Stimulated activated naive CD8-positive, alpha-beta T cell treated with anti-CD3 and anti-CD28 coated beads, Interleukin-15, amount 100 ng/mL, for 72 hours (primary cell): Measurements from ENCODE around the gene LIPA.
"Not testable (repeated sequence)": the region's sequence is repeated elsewhere in the genome, so short reads cannot be mapped to it uniquely, and the experiment has no call there.

Experiments used
- ATAC-seq: fragments of 150-1000 bp; cut with Tn5 transposase; 2 replicates; pipeline ENCODE4 v1.10.0; 2021; ENCODE audit warnings: mild to moderate bottlenecking, moderate library complexity
- DNase-seq, 2 donors: peaks; one replicate each; pipeline ENCODE4 v3.0.0; 2021 to 2022
- H3K27ac Mint-ChIP-seq, 2 donors: one replicate each; pipeline ENCODE4 v1.8.0; 2022; ENCODE audit warnings: mild to moderate bottlenecking in 2 of 2, mixed read lengths in 2 of 2, moderate library complexity in 2 of 2
- H3K27me3 Mint-ChIP-seq: one replicate; pipeline ENCODE4 v1.8.0; 2022; ENCODE audit warnings: mixed read lengths
- H3K4me1 Mint-ChIP-seq: one replicate; pipeline ENCODE4 v1.8.0; 2022; ENCODE audit warnings: mild to moderate bottlenecking, mixed read lengths
- H3K4me3 Mint-ChIP-seq, 2 donors: one replicate each; pipeline ENCODE4 v1.8.0; 2022; ENCODE audit warnings: mild to moderate bottlenecking in 2 of 2, mixed read lengths in 2 of 2, moderate library complexity in 1 of 2
- H3K9me3 Mint-ChIP-seq, 2 donors: one replicate each; pipeline ENCODE4 v1.8.0; 2022; ENCODE audit warnings: mixed read lengths in 2 of 2

The LIPA gene

DNA sequence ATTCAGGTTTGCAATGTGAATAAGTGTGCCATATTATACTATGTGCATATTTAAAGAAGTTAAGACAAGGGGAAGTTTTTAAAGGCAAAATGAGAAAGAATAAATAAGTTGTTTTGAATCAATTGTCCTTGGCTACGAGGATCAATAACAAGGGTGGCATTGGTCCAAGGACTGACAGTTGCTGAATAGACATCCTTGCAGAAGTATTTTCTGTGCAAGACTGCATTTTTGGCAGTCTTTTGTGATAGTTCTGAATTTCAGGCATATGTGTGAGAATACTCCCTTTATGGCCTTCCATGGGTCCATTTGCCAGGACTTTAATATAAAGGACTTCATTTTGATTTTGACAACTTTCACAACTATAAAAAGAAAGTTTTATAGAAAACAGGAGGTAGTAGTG, 5.4 kb upstream of the LIPA start:
- peaks cover 31% of the 10 kb centered on the region for H3K4me1 Mint-ChIP-seq
- no peak overlapping the region for H3K4me3 Mint-ChIP-seq
- no peak overlapping the region for H3K27ac Mint-ChIP-seq

DNA sequence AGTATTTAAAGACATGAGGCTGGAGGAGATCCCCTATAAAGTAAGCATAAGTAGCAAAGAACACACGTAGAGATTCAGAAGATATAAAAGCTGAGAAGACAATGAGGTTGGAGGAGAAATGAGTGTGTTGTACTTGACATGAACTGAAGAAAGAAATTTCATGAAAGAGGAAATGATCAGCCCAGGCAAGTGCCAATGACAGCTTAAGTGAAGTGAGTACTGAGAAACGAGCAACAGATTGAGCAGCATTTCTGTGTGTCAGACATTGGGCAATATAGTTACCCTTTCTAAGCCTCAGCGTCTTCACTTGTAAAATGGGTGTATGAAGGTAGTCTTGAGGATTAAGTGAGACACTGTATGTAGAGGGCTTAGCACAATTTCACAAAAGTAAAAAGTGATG, 4.8 kb upstream of the LIPA start:
- Mint-ChIP-seq H3K27ac (no peak overlapping the region), H3K27me3 (peaks cover 17% of the 10 kb centered on the region), H3K4me1 (peaks cover 31% of the 10 kb centered on the region), H3K9me3 (peaks cover 17 to 30% of the 10 kb centered on the region in 2 donors), H3K4me3 (no peak overlapping the region)
- ATAC-seq: no peak
- no peak for DNase-seq

More for the DNA sequence above, 5.4 kb upstream of the LIPA start:
- Mint-ChIP-seq H3K27me3 (peaks cover 22% of the 10 kb centered on the region), H3K9me3 (peaks cover 17 to 30% of the 10 kb centered on the region in 2 donors)
- DNase-seq (no peak), ATAC-seq (no peak)

- no peak overlapping the region for H3K27ac Mint-ChIP-seq
- no peak for ATAC-seq
These were observed 4.2 kb upstream of the LIPA start for GRCh38 chr10:89255793-89256192.

DNA sequence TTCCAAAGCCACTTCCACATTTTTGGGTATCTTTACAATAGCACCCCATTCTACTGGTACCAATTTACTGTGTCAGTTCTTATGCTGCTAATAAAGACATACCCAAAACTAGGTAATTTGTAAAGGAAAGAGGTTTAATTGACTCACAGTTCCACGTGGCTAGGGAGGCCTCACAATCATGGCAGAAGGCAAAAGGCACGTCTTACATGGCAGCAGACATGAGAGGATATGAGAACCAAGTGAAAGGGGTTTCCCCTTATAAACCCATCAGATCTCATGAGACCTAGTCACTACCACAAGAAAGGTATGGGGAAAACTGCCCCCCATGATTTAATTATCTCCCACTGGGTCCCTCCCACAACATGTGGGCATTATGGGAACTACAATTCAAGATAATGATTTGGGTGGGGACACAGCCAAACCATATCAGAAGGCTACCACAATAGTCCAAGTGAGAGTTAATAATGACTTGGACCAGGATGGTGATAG, 3.6 kb upstream of the LIPA start:
- DNase-seq, ATAC-seq, H3K27ac Mint-ChIP-seq, H3K4me3 Mint-ChIP-seq: not testable (repeated sequence)
- peaks cover 17% of the 10 kb centered on the region for H3K27me3 Mint-ChIP-seq
- peaks cover 17 to 30% of the 10 kb centered on the region in 2 donors for H3K9me3 Mint-ChIP-seq
- H3K4me1 Mint-ChIP-seq: peaks cover 34% of the 10 kb centered on the region

More at GRCh38 chr10:89255793-89256192, 4.2 kb upstream of the LIPA start:
- H3K9me3 Mint-ChIP-seq: peaks cover 17 to 30% of the 10 kb centered on the region in 2 donors
- H3K4me1 Mint-ChIP-seq: peaks cover 34% of the 10 kb centered on the region
- H3K4me3 Mint-ChIP-seq: no peak overlapping the region
- H3K27me3 Mint-ChIP-seq: peaks cover 17% of the 10 kb centered on the region
- DNase-seq: no peak

GRCh38 chr10:89252225-89252585, 630 bp upstream of the LIPA start:
- peak overlapping the region in 1 of 2 donors; percentile 86 for H3K4me3 Mint-ChIP-seq
- peaks cover 17 to 30% of the 10 kb centered on the region in 2 donors for H3K9me3 Mint-ChIP-seq
- ATAC-seq (no peak), DNase-seq (no peak)
- peaks cover 49% of the 10 kb centered on the region for H3K4me1 Mint-ChIP-seq
- H3K27ac Mint-ChIP-seq: peak overlapping the region; percentile 22 to 82
- H3K27me3 Mint-ChIP-seq: peaks cover 11% of the 10 kb centered on the region

- Mint-ChIP-seq H3K9me3 (peaks cover 17 to 29% of the 10 kb centered on the region in 2 donors), H3K4me1 (peaks cover 49% of the 10 kb centered on the region), H3K27ac (peak overlapping the region; percentile 65 to 74), H3K4me3 (peak overlapping the region; percentile 86 to 92), H3K27me3 (no peaks in the 10 kb centered on the region)
- ATAC-seq (no peak), DNase-seq (no peak)
These were observed 638 bp downstream of the LIPA start for GRCh38 chr10:89250865-89251408.

DNA sequence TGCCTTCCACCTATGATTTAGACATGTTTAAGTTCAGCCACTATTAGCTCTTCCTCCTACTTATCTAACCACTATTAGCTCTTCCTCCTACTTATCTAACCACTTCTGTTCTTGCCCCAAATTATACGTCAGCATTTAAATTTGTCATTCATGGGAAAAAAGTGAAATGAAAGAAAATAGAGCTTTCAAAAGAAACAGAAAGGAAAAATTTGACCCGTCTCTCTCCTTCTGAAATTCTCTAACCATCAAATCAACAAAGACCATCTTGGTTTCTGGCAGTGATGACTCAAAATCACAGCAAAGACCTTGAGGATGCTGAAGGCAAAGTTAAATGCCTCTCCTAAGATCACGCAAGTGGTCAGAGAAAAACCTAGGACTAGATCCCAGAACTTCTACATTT, 2.6 kb downstream of the LIPA start:
- Mint-ChIP-seq H3K27ac (no peak overlapping the region), H3K4me3 (peak overlapping the region; percentile 20 to 38), H3K27me3 (no peaks in the 10 kb centered on the region), H3K4me1 (peaks cover 36% of the 10 kb centered on the region), H3K9me3 (peaks cover 6 to 10% of the 10 kb centered on the region in 2 donors)
- ATAC-seq: no peak
- DNase-seq: no peak

GRCh38 chr10:89247623-89248022, 4.0 kb downstream of the LIPA start:
- ATAC-seq, H3K4me3 Mint-ChIP-seq, DNase-seq, H3K27me3 Mint-ChIP-seq, H3K27ac Mint-ChIP-seq, H3K9me3 Mint-ChIP-seq: not testable (repeated sequence)
- peaks cover 39% of the 10 kb centered on the region for H3K4me1 Mint-ChIP-seq

DNA sequence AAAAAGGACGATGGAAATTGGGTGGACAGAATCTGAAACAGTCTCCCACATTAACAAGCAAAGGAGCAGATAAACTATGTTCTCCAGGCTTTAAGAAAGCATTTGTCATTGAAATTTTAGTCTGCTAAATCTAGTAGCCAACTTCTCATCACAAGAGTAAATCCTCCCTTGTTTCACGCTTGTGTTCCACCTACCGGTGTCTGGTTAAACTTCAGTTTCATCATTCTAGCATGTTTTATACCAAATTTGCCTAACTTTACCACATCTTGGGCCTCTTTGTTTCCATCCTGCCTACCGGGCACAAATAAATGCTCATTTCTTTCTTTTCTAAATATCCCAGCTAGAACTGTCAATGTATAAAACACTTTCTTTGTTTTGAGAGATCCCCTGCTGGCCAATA, 5.8 kb downstream of the LIPA start:
- Mint-ChIP-seq H3K4me1 (peaks cover 30% of the 10 kb centered on the region), H3K27ac (no peak overlapping the region), H3K27me3 (no peaks in the 10 kb centered on the region), H3K9me3 (no peaks in the 10 kb centered on the region), H3K4me3 (no peak overlapping the region)
- ATAC-seq: no peak
- no peak for DNase-seq

- no peaks in the 10 kb centered on the region for H3K27me3 Mint-ChIP-seq
- H3K9me3 Mint-ChIP-seq: no peaks in the 10 kb centered on the region
- peaks cover 6% of the 10 kb centered on the region for H3K4me1 Mint-ChIP-seq
- no peak for DNase-seq
- no peak for ATAC-seq
- H3K27ac Mint-ChIP-seq: no peak overlapping the region
- H3K4me3 Mint-ChIP-seq: no peak overlapping the region
These were observed 8.6 kb downstream of the LIPA start for GRCh38 chr10:89242840-89243568.

- Mint-ChIP-seq H3K27ac (no peak overlapping the region), H3K4me1 (peaks cover 6% of the 10 kb centered on the region), H3K4me3 (no peak overlapping the region), H3K27me3 (no peaks in the 10 kb centered on the region), H3K9me3 (no peaks in the 10 kb centered on the region)
- ATAC-seq (no peak), DNase-seq (no peak)
These were observed 9.3 kb downstream of the LIPA start for GRCh38 chr10:89242345-89242684.

GRCh38 chr10:89241486-89242344, 9.9 kb downstream of the LIPA start:
- peaks cover 6% of the 10 kb centered on the region for H3K4me1 Mint-ChIP-seq
- no peak overlapping the region for H3K27ac Mint-ChIP-seq
- DNase-seq: no peak
- H3K4me3 Mint-ChIP-seq: no peak overlapping the region
- H3K27me3 Mint-ChIP-seq: no peaks in the 10 kb centered on the region
- no peak for ATAC-seq
- H3K9me3 Mint-ChIP-seq: no peaks in the 10 kb centered on the region

DNA sequence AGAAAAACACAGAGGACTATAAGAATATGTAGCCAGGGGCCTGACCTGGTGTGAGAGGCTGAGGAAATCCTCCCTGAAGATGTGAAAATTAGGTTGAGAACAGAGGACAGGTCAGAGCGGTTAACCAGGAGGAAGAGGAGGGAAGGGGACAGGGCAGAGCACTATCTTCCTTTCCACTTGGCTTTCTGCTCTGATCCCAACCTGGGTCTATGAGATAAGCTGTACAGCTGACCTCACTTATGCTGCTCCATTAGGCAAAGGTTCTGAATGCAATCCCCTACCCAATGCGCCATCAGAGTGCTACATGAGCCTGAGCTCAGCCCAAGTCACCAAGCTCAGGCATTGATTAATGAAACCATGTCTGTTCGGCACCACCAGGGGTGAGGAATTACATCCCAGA, 10.5 kb downstream of the LIPA start:
- no peaks in the 10 kb centered on the region for H3K27me3 Mint-ChIP-seq
- peaks cover 6% of the 10 kb centered on the region for H3K4me1 Mint-ChIP-seq
- ATAC-seq (no peak), DNase-seq (no peak)
- no peak overlapping the region for H3K27ac Mint-ChIP-seq
- no peak overlapping the region for H3K4me3 Mint-ChIP-seq
- H3K9me3 Mint-ChIP-seq: no peaks in the 10 kb centered on the region

GRCh38 chr10:89240519-89240918, 11.1 kb downstream of the LIPA start:
- no peaks in the 10 kb centered on the region for H3K9me3 Mint-ChIP-seq
- H3K4me3 Mint-ChIP-seq: no peak overlapping the region
- DNase-seq (no peak), ATAC-seq (no peak)
- H3K27ac Mint-ChIP-seq: no peak overlapping the region
- peaks cover 6% of the 10 kb centered on the region for H3K4me1 Mint-ChIP-seq
- no peaks in the 10 kb centered on the region for H3K27me3 Mint-ChIP-seq

DNA sequence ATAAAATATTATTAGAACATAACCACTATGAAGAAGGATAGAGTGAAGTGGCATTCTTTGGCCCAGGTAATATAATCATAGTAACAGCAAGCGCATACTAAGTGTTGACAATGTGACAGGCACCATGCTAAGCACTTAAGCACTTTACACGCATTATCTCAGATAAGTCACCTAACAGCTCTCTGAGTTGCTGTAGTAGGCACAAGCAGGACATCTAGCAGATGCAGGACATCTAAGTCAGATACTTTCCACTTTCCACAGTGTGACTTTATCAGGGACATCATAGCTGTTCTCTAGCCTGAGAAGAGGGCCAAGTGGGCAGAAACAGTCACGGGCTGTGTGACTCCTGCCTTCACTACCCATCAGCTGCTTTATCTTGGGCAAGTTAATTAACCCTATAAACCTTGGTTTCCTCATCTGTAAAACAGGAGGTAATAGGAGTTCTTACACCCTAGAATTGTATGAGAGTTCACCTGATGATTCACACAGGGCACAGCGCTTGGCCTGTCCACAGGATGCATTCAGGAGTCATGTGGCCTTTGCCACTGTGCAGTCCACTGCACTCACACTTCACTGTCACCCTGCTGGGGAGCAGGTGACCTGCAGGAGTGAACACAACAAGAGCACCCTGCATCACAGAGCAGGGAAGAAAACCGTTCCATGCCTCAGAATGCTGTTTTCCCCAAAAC, 12.5 kb downstream of the LIPA start:
- ATAC-seq (peak; percentile 54), DNase-seq (no peak)
- Mint-ChIP-seq H3K9me3 (no peaks in the 10 kb centered on the region), H3K27ac (no peak overlapping the region), H3K4me1 (peaks cover 6% of the 10 kb centered on the region), H3K4me3 (no peak overlapping the region), H3K27me3 (no peaks in the 10 kb centered on the region)
